Measurements from ENCODE around the gene CAMK4.

DNA sequence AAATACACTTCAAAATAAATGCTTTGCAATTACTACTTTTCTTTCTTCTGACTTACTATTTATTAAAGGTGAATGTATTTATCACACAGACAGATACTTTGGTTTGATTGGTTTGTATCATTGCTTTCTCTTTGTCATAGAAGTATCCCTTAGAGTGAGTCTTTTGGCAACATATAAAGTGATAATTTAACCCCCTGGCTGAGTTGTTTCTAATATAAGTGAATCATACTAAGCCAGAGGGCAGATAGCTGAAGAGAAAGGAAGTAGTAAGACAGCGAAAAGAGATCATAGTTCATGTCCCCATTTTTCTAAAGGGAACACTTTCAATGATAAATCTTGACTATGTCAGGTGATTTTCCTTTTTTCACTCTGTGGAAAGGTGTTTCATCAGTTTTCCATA is 38.6 kb downstream of the CAMK4 start:
- TF ChIP-seq, protein P1, sequence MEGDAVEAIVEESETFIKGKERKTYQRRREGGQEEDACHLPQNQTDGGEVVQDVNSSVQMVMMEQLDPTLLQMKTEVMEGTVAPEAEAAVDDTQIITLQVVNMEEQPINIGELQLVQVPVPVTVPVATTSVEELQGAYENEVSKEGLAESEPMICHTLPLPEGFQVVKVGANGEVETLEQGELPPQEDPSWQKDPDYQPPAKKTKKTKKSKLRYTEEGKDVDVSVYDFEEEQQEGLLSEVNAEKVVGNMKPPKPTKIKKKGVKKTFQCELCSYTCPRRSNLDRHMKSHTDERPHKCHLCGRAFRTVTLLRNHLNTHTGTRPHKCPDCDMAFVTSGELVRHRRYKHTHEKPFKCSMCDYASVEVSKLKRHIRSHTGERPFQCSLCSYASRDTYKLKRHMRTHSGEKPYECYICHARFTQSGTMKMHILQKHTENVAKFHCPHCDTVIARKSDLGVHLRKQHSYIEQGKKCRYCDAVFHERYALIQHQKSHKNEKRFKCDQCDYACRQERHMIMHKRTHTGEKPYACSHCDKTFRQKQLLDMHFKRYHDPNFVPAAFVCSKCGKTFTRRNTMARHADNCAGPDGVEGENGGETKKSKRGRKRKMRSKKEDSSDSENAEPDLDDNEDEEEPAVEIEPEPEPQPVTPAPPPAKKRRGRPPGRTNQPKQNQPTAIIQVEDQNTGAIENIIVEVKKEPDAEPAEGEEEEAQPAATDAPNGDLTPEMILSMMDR (conservative IDR thresholded peaks at IDR 0.05), result no peak
- no peak for TF ChIP-seq EZH2 (IDR thresholded peaks at IDR 0.05; ENCODE audit: low read depth)

Data from PC-9 (cell line).